Left kidney (tissue), 2 donors: Measurements from ENCODE around the gene EMX1. TPM values are rescaled to one million over a fixed set of nuclear protein-coding genes. Genes with fewer than 3 reads are reported as not detected.

ENCODE experiments used
- DNase-seq: peaks from one replicate; pipeline ENCODE4 v3.0.0-alpha.2; 2013
- polyA plus RNA-seq: library from polyadenylated mRNA; unstranded; fragments of 120-200 nt; gene quantifications from one replicate; pipeline ENCODE4 v1.2.1, GENCODE V29; 2013; ENCODE audit not compliant: insufficient read length

EMX1 gene
- polyA plus RNA-seq, 1 donor = 37.9 TPM

- DNase-seq = no peak
These were observed 23.5 kb downstream of the EMX1 start for GRCh38 chr2:72940786-72941185.

GRCh38 chr2:72942293-72942692 is 25.0 kb downstream of the EMX1 start:
- DNase-seq = no peak

- DNase-seq = no peak
These were observed 25.6 kb downstream of the EMX1 start for GRCh38 chr2:72942881-72943418.

GRCh38 chr2:72943540-72944395 is 26.4 kb downstream of the EMX1 start:
- no peak for DNase-seq

- DNase-seq = no peak
These were observed 27.6 kb downstream of the EMX1 start for GRCh38 chr2:72944804-72945449.

GRCh38 chr2:72945450-72946019 is 28.2 kb downstream of the EMX1 start:
- no peak for DNase-seq

- no peak for DNase-seq
These were observed 29.1 kb downstream of the EMX1 start for GRCh38 chr2:72946466-72946865.

GRCh38 chr2:72947952-72948830 is 30.9 kb downstream of the EMX1 start:
- no peak for DNase-seq

GRCh38 chr2:72949045-72949444 is 31.7 kb downstream of the EMX1 start:
- no peak for DNase-seq

- DNase-seq = no peak
These were observed 32.3 kb downstream of the EMX1 start for GRCh38 chr2:72949642-72950041.

GRCh38 chr2:72950558-72951255 is 33.4 kb downstream of the EMX1 start:
- no peak for DNase-seq

- DNase-seq = no peak
These were observed 34.2 kb downstream of the EMX1 start for GRCh38 chr2:72951303-72952095.

GRCh38 chr2:72952110-72952823 is 34.9 kb downstream of the EMX1 start:
- no peak for DNase-seq

GRCh38 chr2:72952961-72953360 is 35.6 kb downstream of the EMX1 start:
- no peak for DNase-seq

GRCh38 chr2:72953528-72953927 is 36.2 kb downstream of the EMX1 start:
- DNase-seq = no peak

- no peak for DNase-seq
These were observed 36.7 kb downstream of the EMX1 start for GRCh38 chr2:72953976-72954375.

- DNase-seq = no peak
These were observed 37.3 kb downstream of the EMX1 start for GRCh38 chr2:72954376-72955227.

GRCh38 chr2:72955228-72956049 is 38.1 kb downstream of the EMX1 start:
- DNase-seq = no peak
